ENCODE results near the gene ZNF787. TPM values are rescaled to one million over a fixed set of nuclear protein-coding genes. Genes with fewer than 3 reads are reported as not detected.

The ZNF787 gene
- total RNA-seq, 1 experiment from 2014 or later: 43.8 TPM

- DNase-seq (ENCODE audit: low read depth): no peak
Observed at GRCh38 chr19:56087647-56088496, 33.2 kb downstream of the ZNF787 start.

GRCh38 chr19:56086671-56087430 lies 34.2 kb downstream of the ZNF787 start:
- DNase-seq (ENCODE audit: low read depth): no peak

- no peak for DNase-seq (ENCODE audit: low read depth)
Observed at GRCh38 chr19:56085571-56086275, 35.4 kb downstream of the ZNF787 start.

- DNase-seq (ENCODE audit: low read depth): no peak
Observed at GRCh38 chr19:56084835-56085536, 36.1 kb downstream of the ZNF787 start.

GRCh38 chr19:56083668-56084067 lies 37.4 kb downstream of the ZNF787 start:
- no peak for DNase-seq (ENCODE audit: low read depth)

- DNase-seq (ENCODE audit: low read depth): peak; percentile 89
Observed at GRCh38 chr19:56080669-56081401, 40.3 kb downstream of the ZNF787 start.

GRCh38 chr19:56079609-56080008 lies 41.5 kb downstream of the ZNF787 start:
- DNase-seq (ENCODE audit: low read depth): no peak

GRCh38 chr19:56076498-56076897 lies 44.6 kb downstream of the ZNF787 start:
- peak; percentile 57 for DNase-seq (ENCODE audit: low read depth)

GRCh38 chr19:56071151-56071550 lies 49.9 kb downstream of the ZNF787 start:
- peak; percentile 46 for DNase-seq (ENCODE audit: low read depth)

- DNase-seq (ENCODE audit: low read depth): no peak
Observed at GRCh38 chr19:56069642-56070041, 51.5 kb downstream of the ZNF787 start.

GRCh38 chr19:56066152-56067023 lies 54.7 kb downstream of the ZNF787 start:
- peak; percentile 73 for DNase-seq (ENCODE audit: low read depth)

- no peak for DNase-seq (ENCODE audit: low read depth)
Observed at GRCh38 chr19:56053596-56053995, 67.5 kb downstream of the ZNF787 start.

Other genes starting within 250 kb of the ZNF787 start
- gene NLRP13, start 189.0 kb downstream of the ZNF787 start, total RNA-seq (2014; rRNA removed; shearing (Covaris generic)): not detected in 2 replicates
- 0.06 TPM in 1 of 2 replicates, not detected in the other for gene NLRP8, start 173.5 kb downstream of the ZNF787 start, total RNA-seq (2014; rRNA removed; shearing (Covaris generic))
- 4.9 and 5.1 TPM in 2 replicates for gene NLRP5, start 134.5 kb downstream of the ZNF787 start, total RNA-seq (2014; rRNA removed; shearing (Covaris generic))
- gene ZNF444, start 20.0 kb upstream of the ZNF787 start, total RNA-seq (2014; rRNA removed; shearing (Covaris generic)): 24.3 and 36.4 TPM in 2 replicates
- not detected in 2 replicates for gene GALP, start 54.7 kb upstream of the ZNF787 start, total RNA-seq (2014; rRNA removed; shearing (Covaris generic))
- not detected in 2 replicates for gene ZSCAN5B, start 76.5 kb upstream of the ZNF787 start, total RNA-seq (2014; rRNA removed; shearing (Covaris generic))
- gene ZSCAN5C, start 81.0 kb upstream of the ZNF787 start, total RNA-seq (2014; rRNA removed; shearing (Covaris generic)): not detected in 2 replicates
- not detected in 2 replicates for gene EDDM13, start 151.5 kb upstream of the ZNF787 start, total RNA-seq (2014; rRNA removed; shearing (Covaris generic))
- 20.7 TPM in 2 replicates for gene ZSCAN5A, start 193.5 kb upstream of the ZNF787 start, total RNA-seq (2014; rRNA removed; shearing (Covaris generic))

Measured in Daoy (cell line).